ENCODE results near the gene NME4.
"Not testable (repeated sequence)": the region's sequence is repeated elsewhere in the genome, so short reads cannot be mapped to it uniquely, and the experiment has no call there.

Gene NME4

DNA sequence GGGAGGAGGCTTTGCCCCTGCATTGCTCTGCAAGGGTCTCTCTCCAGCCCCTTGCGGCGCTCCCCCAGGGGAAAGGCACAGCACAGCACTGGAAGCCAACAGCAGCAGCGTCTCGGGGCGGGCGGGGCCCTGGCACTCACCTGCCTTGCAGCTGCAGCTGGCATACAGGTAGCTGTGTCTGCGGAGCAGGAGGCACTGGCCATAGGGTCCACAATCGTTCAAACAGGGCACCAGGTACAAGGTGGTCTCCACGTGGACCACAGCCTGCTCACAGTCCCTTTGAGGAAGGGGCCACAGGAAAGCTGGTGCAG lies 22.4 kb upstream of the NME4 start:
- DNase-seq (ENCODE audit: low read depth in 2 of 2), result no peak
- no peak overlapping the region for H3K4me3 ChIP-seq (replicated peaks in 1 of 2; ENCODE audit: low read depth in 2 of 2, low read length in 2 of 2)
- TF ChIP-seq, protein P1, sequence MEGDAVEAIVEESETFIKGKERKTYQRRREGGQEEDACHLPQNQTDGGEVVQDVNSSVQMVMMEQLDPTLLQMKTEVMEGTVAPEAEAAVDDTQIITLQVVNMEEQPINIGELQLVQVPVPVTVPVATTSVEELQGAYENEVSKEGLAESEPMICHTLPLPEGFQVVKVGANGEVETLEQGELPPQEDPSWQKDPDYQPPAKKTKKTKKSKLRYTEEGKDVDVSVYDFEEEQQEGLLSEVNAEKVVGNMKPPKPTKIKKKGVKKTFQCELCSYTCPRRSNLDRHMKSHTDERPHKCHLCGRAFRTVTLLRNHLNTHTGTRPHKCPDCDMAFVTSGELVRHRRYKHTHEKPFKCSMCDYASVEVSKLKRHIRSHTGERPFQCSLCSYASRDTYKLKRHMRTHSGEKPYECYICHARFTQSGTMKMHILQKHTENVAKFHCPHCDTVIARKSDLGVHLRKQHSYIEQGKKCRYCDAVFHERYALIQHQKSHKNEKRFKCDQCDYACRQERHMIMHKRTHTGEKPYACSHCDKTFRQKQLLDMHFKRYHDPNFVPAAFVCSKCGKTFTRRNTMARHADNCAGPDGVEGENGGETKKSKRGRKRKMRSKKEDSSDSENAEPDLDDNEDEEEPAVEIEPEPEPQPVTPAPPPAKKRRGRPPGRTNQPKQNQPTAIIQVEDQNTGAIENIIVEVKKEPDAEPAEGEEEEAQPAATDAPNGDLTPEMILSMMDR (IDR thresholded peaks at IDR 0.05; ENCODE audit: low read depth, low read length), result no peak

DNA sequence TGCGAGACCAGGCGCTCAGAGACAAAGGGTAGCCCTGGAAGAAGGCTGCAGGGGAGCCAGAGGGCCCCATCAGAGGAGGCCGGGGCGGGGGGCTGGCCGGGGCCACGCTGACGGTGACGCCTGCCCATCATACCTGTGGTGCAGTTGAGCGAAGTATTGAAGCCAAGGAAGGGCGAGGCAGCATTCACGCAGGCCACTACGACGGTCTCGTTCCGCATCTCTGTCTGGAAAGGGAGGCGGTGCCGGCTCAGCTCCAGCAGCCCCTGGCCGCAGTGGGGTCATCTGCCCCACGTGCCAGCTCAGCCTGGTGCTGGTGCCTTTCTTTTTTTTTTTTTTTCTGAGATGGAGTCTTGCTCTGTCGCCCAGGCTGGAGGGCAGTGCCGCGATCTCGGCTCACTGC lies 21.8 kb upstream of the NME4 start:
- H3K4me3 ChIP-seq (replicated peaks in 1 of 2; ENCODE audit: low read depth in 2 of 2, low read length in 2 of 2), result no peak overlapping the region
- TF ChIP-seq, protein P1 (IDR thresholded peaks at IDR 0.05; ENCODE audit: low read depth, low read length), result no peak
- DNase-seq (ENCODE audit: low read depth in 2 of 2), result no peak

GRCh38 chr16:375927-376816 lies 20.8 kb upstream of the NME4 start:
- TF ChIP-seq, protein P1 (IDR thresholded peaks at IDR 0.05; ENCODE audit: low read depth, low read length), result no peak
- H3K4me3 ChIP-seq (replicated peaks in 1 of 2; ENCODE audit: low read depth in 2 of 2, low read length in 2 of 2), result no peak overlapping the region
- DNase-seq (ENCODE audit: low read depth in 2 of 2), result no peak

DNA sequence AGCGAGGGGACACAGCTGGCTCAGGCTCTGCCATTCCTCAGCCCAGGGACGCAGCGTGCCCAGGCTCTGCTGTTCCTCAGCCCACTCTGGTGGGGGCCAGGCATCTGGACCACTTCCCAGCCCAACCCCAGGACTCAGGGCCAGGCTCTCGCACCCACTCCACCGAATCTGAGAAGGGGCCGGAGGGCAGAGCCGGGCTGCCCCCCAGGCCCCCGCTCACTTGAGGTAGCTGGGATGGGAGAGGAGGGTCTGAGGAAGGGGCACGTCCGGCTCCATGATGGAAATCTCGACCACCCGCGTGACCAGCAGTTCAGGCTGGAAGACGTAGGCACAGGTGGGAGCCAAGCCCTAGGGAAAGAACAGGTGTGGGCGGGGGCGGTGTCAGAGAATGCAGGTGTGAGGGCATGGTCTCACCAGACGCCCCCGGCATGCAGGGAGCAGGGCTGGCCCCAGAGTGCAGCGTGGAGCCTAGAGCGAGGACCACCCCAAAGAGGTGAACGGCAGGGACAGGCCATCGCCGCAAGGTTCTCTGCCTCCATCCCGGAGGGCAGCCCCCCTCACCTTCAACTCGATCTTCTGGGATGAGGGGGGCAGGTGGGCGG lies 20.1 kb upstream of the NME4 start:
- no peak overlapping the region for H3K4me3 ChIP-seq (replicated peaks in 1 of 2; ENCODE audit: low read depth in 2 of 2, low read length in 2 of 2)
- TF ChIP-seq, protein P1 (IDR thresholded peaks at IDR 0.05; ENCODE audit: low read depth, low read length), result no peak

DNA sequence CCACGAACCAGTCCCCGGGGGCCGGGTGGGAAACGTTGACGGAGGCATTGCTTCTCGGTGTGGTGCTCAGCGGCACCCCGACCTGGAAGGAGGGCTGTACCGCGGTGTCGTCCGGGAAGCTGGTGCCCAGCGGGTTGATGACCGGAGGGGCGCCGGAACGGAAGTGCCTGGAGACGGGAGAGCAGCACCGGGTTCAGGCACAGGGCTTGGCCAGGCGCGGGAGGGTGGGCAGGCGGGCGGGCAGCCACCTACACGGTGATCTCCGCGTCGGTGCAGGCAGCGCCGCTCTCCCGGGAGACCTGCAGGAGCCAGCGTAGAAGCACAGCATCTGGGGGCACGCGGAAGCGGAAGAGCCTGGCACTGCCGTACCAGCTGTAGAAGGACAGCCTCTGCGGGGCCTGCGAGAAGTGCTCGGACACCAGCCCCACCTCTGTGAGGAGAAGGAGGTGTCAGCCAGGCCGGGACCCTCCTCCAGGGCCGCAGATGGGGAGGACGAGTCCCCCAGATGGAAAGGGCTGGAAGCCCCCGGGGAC lies 19.5 kb upstream of the NME4 start:
- H3K4me3 ChIP-seq (replicated peaks in 1 of 2; ENCODE audit: low read depth in 2 of 2, low read length in 2 of 2), result no peak overlapping the region
- TF ChIP-seq, protein P1 (IDR thresholded peaks at IDR 0.05; ENCODE audit: low read depth, low read length), result no peak
- DNase-seq (ENCODE audit: low read depth in 2 of 2), result no peak

More for the DNA sequence above, 20.1 kb upstream of the NME4 start:
- DNase-seq (ENCODE audit: low read depth in 2 of 2), result no peak

DNA sequence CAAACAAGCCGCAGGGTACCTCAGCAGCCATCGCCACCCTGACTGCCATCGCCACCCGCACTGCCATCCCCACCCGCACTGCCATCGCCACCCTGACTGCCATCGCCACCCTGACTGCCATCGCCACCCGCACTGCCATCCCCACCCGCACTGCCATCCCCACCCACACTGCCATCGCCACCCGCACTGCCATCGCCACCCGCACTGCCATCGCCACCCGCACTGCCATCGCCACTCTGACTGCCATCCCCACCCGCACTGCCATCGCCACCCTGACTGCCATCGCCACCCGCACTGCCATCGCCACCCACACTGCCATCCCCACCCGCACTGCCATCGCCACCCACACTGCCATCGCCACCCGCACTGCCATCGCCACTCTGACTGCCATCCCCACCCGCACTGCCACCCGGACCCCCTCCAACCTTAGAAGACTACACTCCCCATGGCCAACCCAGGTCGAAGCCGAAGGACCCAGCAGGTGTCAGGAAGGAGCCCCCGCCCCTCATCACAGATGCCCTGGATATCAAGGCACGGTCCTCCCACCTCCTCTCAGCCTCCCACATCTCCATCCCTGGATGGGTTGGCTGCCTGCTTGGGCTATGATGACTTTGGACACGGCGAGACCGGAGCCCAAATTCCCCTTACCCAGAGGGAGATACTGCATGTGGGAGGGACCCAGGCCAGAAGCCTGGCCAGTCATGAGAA lies 18.7 kb upstream of the NME4 start:
- not testable (repeated sequence) for DNase-seq (ENCODE audit: low read depth in 2 of 2); H3K4me3 ChIP-seq (replicated peaks in 1 of 2; ENCODE audit: low read depth in 2 of 2, low read length in 2 of 2)

- DNase-seq (ENCODE audit: low read depth in 2 of 2), result no peak
- TF ChIP-seq, protein P1 (IDR thresholded peaks at IDR 0.05; ENCODE audit: low read depth, low read length), result no peak
- no peak overlapping the region for H3K4me3 ChIP-seq (replicated peaks in 1 of 2; ENCODE audit: low read depth in 2 of 2, low read length in 2 of 2)
Measured at GRCh38 chr16:378821-379182, 18.2 kb upstream of the NME4 start.
